ENCODE measurements around the gene BCL7A.

GRCh38 chr12:122089077-122089476, 67.4 kb downstream of the BCL7A start:
- no peak for TF ChIP-seq EZH2 (IDR thresholded peaks at IDR 0.05)
- no peak for TF ChIP-seq POLR2AphosphoS5 (IDR thresholded peaks at IDR 0.05; ENCODE audit: borderline replicate concordance, low read depth, low read length)

All from SK-N-MC (cell line).